ENCODE measurements around the gene EHHADH.

DNA sequence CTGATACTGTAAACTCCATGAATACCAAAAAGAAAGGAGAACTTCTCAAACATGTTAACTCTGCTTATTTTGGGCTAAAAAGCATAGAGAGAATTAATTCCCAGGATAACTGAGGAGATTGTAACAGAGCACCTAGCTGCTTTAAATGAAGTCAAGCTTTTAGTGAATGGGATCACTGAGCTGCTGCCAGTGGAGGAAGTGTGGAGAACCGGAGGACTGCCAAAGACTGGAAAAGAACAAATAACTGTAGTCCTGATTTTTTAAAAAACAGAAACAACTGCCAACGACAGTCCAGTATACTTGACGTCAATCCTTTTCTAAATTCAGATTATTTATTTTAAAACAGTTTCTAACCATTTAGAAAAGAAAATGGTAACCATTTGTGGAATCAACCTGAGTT is 104.3 kb downstream of the EHHADH start:
- TF ChIP-seq POLR2A (IDR thresholded peaks at IDR 0.05; ENCODE audit: low read depth, low read length) (no peak), POLR2AphosphoS5 (IDR thresholded peaks at IDR 0.05; ENCODE audit: low read depth, low read length) (no peak), TAF1 (IDR thresholded peaks at IDR 0.05; ENCODE audit: low read depth, low read length) (no peak)

Measured in GM12891 (cell line).